Measurements from ENCODE around the gene LUC7L3.

Gene LUC7L3

DNA sequence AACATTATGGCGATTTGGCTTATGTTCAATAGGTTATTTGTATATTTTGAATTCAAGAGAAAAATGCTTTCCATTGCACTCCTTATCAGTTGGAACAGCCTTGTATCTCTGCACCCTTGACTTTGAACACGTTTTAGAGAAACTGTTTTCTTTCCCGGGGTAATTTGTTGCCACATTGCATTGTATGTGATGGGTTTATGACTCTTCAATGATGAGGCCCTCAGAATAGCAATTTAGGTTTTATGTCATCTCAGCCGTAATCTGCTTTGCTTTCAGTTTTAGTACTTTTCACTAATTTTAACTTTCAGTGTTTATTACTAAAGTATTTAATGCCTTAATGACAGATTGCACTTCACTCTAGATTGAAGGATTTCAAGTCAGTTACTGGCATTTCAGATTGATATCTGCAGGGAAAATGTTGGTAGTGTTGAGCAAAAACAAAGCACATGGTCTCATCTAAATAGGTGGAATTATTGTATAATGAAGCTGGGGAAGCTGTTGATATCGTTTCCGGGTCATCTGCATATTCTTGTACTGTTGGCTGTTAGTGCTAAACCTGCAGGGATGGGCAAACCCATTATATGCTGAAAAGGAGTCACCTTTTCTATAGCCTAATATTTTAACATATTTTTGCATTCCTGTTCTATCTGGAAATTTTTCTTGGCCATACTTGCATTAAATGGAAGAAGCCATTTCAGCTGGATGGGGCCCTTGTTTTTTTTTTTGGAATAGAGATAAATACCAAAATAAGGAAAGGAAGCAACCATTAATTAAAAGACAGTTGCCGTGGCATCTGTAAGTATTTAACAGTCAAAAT lies 2.0 kb downstream of the LUC7L3 start:
- Histone ChIP-seq H3K9me3 (ENCODE audit: control insufficient read depth, insufficient read depth, low read depth, low read length) (no peaks in the 10 kb centered on the region), H3K27ac (ENCODE audit: extremely low read depth, low read depth, low read length) (peak overlapping the region; percentile 97; the same call in 1 of the 2 replicates), H3K4me3 (ENCODE audit: low read depth, low read length) (peak overlapping the region; percentile 98), H3K4me1 (ENCODE audit: control insufficient read depth, insufficient read depth, low read length) (peaks cover 31% of the 10 kb centered on the region), H3K36me3 (ENCODE audit: control insufficient read depth in 2 of 2, insufficient read depth in 1 of 2, low read length in 2 of 2) (peaks cover 11 to 12% of the 10 kb centered on the region in 2 experiments; a peak in 2 of 3 replicates)
- CTCF ChIA-PET, result interaction anchor here (1.0 kb wide), 1 partner anchor 171 kb away, joined by 3 read pairs; no protein-coding TSS in a partner anchor
- POLR2A ChIA-PET, result interaction anchor here (0.7 to 1.1 kb wide), 3 partner anchors 14 to 41 kb away, joined by 3 to 6 read pairs (median 4); partner anchors contain the start of gene ANKRD40
- TF ChIP-seq ZNF473 (tag by site-specific recombination; IDR thresholded peaks at IDR 0.05) (no peak), ZBTB48 (tag by site-specific recombination; IDR thresholded peaks at IDR 0.05) (no peak), ZNF423 (tag by site-specific recombination; IDR thresholded peaks at IDR 0.05) (no peak), ZNF571 (tag by site-specific recombination; IDR thresholded peaks at IDR 0.05) (no peak), TCF7L2 (IDR thresholded peaks at IDR 0.05; ENCODE audit: borderline replicate concordance, low read depth, low read length) (peak; percentile 68; the same call in 1 of the 2 replicates), ZSCAN23 (tag by site-specific recombination; IDR thresholded peaks at IDR 0.05) (no peak), ZNF24 (tag by site-specific recombination; IDR thresholded peaks at IDR 0.05) (no peak), ZNF654 (tag by site-specific recombination; IDR thresholded peaks at IDR 0.05; ENCODE audit: low read depth) (no peak), ZNF350 (tag by site-specific recombination; IDR thresholded peaks at IDR 0.05) (no peak), ZNF175 (tag by site-specific recombination; IDR thresholded peaks at IDR 0.05) (no peak), ZNF555 (tag by site-specific recombination; conservative IDR thresholded peaks at IDR 0.05) (no peak), RBAK (tag by site-specific recombination; IDR thresholded peaks at IDR 0.05) (no peak), ZBTB7A (tag by site-specific recombination; IDR thresholded peaks at IDR 0.05; ENCODE audit: low read depth) (no peak), SP3 (tag by site-specific recombination; IDR thresholded peaks at IDR 0.05) (peak; percentile 21; the same call in 1 of the 2 replicates), REPIN1 (tag by site-specific recombination; IDR thresholded peaks at IDR 0.05; ENCODE audit: low read depth) (no peak), FEZF1 (tag by site-specific recombination; IDR thresholded peaks at IDR 0.05) (peak; percentile 66), ZNF792 (tag by site-specific recombination; IDR thresholded peaks at IDR 0.05) (no peak), ZNF747 (tag by site-specific recombination; IDR thresholded peaks at IDR 0.05) (no peak), KLF16 (tag by site-specific recombination; IDR thresholded peaks at IDR 0.05) (no peak), ZNF223 (tag by site-specific recombination; IDR thresholded peaks at IDR 0.05) (no peak), ZNF514 (tag by site-specific recombination; IDR thresholded peaks at IDR 0.05) (no peak), ZNF146 (tag by site-specific recombination; IDR thresholded peaks at IDR 0.05) (no peak), GLIS2 (tag by site-specific recombination; IDR thresholded peaks at IDR 0.05) (no peak)
- TF ChIP-seq, protein P1, sequence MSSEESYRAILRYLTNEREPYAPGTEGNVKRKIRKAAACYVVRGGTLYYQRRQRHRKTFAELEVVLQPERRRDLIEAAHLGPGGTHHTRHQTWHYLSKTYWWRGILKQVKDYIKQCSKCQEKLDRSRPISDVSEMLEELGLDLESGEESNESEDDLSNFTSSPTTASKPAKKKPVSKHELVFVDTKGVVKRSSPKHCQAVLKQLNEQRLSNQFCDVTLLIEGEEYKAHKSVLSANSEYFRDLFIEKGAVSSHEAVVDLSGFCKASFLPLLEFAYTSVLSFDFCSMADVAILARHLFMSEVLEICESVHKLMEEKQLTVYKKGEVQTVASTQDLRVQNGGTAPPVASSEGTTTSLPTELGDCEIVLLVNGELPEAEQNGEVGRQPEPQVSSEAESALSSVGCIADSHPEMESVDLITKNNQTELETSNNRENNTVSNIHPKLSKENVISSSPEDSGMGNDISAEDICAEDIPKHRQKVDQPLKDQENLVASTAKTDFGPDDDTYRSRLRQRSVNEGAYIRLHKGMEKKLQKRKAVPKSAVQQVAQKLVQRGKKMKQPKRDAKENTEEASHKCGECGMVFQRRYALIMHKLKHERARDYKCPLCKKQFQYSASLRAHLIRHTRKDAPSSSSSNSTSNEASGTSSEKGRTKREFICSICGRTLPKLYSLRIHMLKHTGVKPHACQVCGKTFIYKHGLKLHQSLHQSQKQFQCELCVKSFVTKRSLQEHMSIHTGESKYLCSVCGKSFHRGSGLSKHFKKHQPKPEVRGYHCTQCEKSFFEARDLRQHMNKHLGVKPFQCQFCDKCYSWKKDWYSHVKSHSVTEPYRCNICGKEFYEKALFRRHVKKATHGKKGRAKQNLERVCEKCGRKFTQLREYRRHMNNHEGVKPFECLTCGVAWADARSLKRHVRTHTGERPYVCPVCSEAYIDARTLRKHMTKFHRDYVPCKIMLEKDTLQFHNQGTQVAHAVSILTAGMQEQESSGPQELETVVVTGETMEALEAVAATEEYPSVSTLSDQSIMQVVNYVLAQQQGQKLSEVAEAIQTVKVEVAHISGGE (tag by site-specific recombination; conservative IDR thresholded peaks at IDR 0.05; ENCODE audit: low read depth), result 0 out of 2 replicates have a peak, but pooled peaks have one; percentile 37
- TF ChIP-seq, protein P2, sequence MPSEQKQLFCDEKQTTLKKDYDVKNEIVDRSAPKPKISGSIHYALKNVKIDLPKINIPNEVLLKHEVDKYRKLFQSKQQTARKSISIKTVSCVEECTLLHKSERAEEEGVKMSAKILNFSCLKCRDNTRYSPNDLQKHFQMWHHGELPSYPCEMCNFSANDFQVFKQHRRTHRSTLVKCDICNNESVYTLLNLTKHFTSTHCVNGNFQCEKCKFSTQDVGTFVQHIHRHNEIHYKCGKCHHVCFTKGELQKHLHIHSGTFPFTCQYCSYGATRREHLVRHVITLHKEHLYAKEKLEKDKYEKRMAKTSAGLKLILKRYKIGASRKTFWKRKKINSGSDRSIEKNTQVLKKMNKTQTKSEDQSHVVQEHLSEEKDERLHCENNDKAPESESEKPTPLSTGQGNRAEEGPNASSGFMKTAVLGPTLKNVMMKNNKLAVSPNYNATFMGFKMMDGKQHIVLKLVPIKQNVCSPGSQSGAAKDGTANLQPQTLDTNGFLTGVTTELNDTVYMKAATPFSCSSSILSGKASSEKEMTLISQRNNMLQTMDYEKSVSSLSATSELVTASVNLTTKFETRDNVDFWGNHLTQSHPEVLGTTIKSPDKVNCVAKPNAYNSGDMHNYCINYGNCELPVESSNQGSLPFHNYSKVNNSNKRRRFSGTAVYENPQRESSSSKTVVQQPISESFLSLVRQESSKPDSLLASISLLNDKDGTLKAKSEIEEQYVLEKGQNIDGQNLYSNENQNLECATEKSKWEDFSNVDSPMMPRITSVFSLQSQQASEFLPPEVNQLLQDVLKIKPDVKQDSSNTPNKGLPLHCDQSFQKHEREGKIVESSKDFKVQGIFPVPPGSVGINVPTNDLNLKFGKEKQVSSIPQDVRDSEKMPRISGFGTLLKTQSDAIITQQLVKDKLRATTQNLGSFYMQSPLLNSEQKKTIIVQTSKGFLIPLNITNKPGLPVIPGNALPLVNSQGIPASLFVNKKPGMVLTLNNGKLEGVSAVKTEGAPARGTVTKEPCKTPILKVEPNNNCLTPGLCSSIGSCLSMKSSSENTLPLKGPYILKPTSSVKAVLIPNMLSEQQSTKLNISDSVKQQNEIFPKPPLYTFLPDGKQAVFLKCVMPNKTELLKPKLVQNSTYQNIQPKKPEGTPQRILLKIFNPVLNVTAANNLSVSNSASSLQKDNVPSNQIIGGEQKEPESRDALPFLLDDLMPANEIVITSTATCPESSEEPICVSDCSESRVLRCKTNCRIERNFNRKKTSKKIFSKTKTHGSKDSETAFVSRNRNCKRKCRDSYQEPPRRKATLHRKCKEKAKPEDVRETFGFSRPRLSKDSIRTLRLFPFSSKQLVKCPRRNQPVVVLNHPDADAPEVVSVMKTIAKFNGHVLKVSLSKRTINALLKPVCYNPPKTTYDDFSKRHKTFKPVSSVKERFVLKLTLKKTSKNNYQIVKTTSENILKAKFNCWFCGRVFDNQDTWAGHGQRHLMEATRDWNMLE (tag by site-specific recombination; conservative IDR thresholded peaks at IDR 0.05; ENCODE audit: low read depth), result peak; percentile 67
- TF ChIP-seq, protein P3, sequence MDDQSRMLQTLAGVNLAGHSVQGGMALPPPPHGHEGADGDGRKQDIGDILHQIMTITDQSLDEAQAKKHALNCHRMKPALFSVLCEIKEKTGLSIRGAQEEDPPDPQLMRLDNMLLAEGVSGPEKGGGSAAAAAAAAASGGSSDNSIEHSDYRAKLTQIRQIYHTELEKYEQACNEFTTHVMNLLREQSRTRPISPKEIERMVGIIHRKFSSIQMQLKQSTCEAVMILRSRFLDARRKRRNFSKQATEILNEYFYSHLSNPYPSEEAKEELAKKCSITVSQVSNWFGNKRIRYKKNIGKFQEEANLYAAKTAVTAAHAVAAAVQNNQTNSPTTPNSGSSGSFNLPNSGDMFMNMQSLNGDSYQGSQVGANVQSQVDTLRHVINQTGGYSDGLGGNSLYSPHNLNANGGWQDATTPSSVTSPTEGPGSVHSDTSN (CRISPR knock-in tag; IDR thresholded peaks at IDR 0.05), result no peak
- TF ChIP-seq, protein P4, sequence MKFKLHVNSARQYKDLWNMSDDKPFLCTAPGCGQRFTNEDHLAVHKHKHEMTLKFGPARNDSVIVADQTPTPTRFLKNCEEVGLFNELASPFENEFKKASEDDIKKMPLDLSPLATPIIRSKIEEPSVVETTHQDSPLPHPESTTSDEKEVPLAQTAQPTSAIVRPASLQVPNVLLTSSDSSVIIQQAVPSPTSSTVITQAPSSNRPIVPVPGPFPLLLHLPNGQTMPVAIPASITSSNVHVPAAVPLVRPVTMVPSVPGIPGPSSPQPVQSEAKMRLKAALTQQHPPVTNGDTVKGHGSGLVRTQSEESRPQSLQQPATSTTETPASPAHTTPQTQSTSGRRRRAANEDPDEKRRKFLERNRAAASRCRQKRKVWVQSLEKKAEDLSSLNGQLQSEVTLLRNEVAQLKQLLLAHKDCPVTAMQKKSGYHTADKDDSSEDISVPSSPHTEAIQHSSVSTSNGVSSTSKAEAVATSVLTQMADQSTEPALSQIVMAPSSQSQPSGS (tag by site-specific recombination; IDR thresholded peaks at IDR 0.05; ENCODE audit: low read depth), result peak; percentile 38; the same call in 1 of the 2 replicates
